K562 (cell line): ENCODE results near the gene FMN2.

Experiments
- ATF6 ChIP-seq: sonication (generic); formaldehyde crosslinking; IDR thresholded peaks from 2 replicates; pipeline ENCODE4 v1.4.0; 2020; ENCODE audit warnings: mild to moderate bottlenecking, missing genetic modification reagents
- CTCF ChIP-seq, 3 experiments: IDR thresholded peaks in 2 of 3; conservative IDR thresholded peaks in 1 of 3; 2 replicates each; pipeline ENCODE4 v1.5.1; 2011 to 2012; ENCODE audit warnings: low read length in 3 of 3, mild to moderate bottlenecking in 3 of 3, control low read depth in 2 of 3, improper control_type of control experiment in 1 of 3, inconsistent platforms in 1 of 3, low read depth in 1 of 3, mixed read lengths in 1 of 3, moderate library complexity in 1 of 3; ENCODE audit not compliant: insufficient read depth in 2 of 3
- ETV1 ChIP-seq: fragments of 450-650 bp; conservative IDR thresholded peaks from 2 replicates; pipeline ENCODE4 v1.6.1; 2016; ENCODE audit warnings: missing genetic modification characterization, control low read depth, low read depth, missing compliant biosample characterization
- EZH2 ChIP-seq: IDR thresholded peaks from 2 replicates; pipeline ENCODE4 v1.6.1; 2012; ENCODE audit warnings: low read depth, mild to moderate bottlenecking, inconsistent platforms, low read length, borderline replicate concordance
- FOXK1 ChIP-seq: sonication (generic); formaldehyde crosslinking; IDR thresholded peaks from 2 replicates; pipeline ENCODE4 v1.8.0; 2022; ENCODE audit warnings: missing genetic modification reagents, mild to moderate bottlenecking, borderline replicate concordance
- FOXP1 ChIP-seq: sonication (generic); formaldehyde crosslinking; IDR thresholded peaks from 2 replicates; pipeline ENCODE4 v1.8.0; 2022; ENCODE audit warnings: mild to moderate bottlenecking, missing genetic modification reagents
- JUND ChIP-seq, 2 experiments: IDR thresholded peaks; 2 replicates in 1 of 2; 3 replicates in 1 of 2; pipeline ENCODE4 v1.6.1; 2011; ENCODE audit warnings: borderline replicate concordance in 2 of 2, low read depth in 2 of 2, low read length in 2 of 2, improper control_type of control experiment in 1 of 2, missing biosample characterization in 1 of 2, missing genetic modification characterization in 1 of 2, missing genetic modification reagents in 1 of 2
- KAT8 ChIP-seq: fragments of 450-650 bp; IDR thresholded peaks from 2 replicates; pipeline ENCODE4 v1.6.1; 2016; ENCODE audit warnings: low read depth, mild to moderate bottlenecking
- PRDM10 ChIP-seq: fragments of 450-650 bp; IDR thresholded peaks from 2 replicates; pipeline ENCODE4 v1.6.1; 2018; ENCODE audit not compliant: partially characterized antibody
- PTBP1 ChIP-seq: fragments of 200-400 bp; formaldehyde crosslinking; IDR thresholded peaks from 2 replicates; pipeline ENCODE4 v1.6.1; 2017; ENCODE audit warnings: low read depth, low read length
- USF2 ChIP-seq: sonication (generic); formaldehyde crosslinking; IDR thresholded peaks from 2 replicates; pipeline ENCODE4 v1.5.0; 2020; ENCODE audit warnings: missing genetic modification reagents

GRCh38 chr1:240517891-240518290, 426.2 kb downstream of the FMN2 start:
- no peak for TF ChIP-seq KAT8
- TF ChIP-seq EZH2: no peak
- no peak for TF ChIP-seq FOXP1 (CRISPR knock-in tag)
- TF ChIP-seq USF2: no peak
- no peak for TF ChIP-seq JUND (IDR thresholded peaks at IDR 0.05; ENCODE audit: borderline replicate concordance, low read depth, low read length)
- TF ChIP-seq JUND (tag; IDR thresholded peaks at IDR 0.05; ENCODE audit: borderline replicate concordance, low read depth, low read length): no peak
- TF ChIP-seq PTBP1: no peak
- TF ChIP-seq CTCF (IDR thresholded peaks at IDR 0.05 in 2 of 3, conservative IDR thresholded peaks at IDR 0.05 in 1 of 3; ENCODE audit: insufficient read depth in 2 of 3, low read depth in 1 of 3, low read length in 3 of 3): no peak
- TF ChIP-seq ETV1 (tag): no peak
- no peak for TF ChIP-seq ATF6 (CRISPR knock-in tag)
- TF ChIP-seq FOXK1: no peak
- TF ChIP-seq PRDM10: no peak
